ENCODE data around the gene EXT2. TPM values are rescaled to one million over a fixed set of nuclear protein-coding genes. Genes with fewer than 3 reads are reported as not detected.

EXT2 gene
- total RNA-seq, 1 experiment from 2014 or later: 42.8 TPM

DNA sequence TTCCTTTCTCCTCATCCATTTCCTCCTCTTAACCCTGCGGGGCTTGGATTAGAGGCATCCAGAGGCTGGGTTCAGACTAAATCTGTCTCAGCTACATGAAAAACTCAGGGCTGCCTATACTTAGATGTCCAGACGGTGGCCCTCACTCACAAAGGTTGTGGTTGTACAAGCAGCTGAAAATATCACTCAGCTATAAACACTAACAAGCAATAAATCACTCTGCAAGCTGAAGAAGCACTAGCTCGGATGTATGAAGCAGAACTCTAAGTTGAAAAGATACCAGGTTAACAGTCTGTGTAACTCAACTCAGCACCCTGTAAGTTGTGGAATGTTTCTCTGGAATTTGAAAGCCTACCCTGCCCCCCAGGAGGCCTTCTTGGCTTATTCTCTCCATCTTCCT, 82.9 kb downstream of the EXT2 start:
- RAD21 ChIA-PET (ENCODE audit: low non-redundant PET in 1 of 2, low total read pairs in 2 of 2, uncharacterized antibody in 2 of 2, unreplicated experiment in 2 of 2): no interaction called here
- ATAC-seq: no peak
- POLR2A ChIA-PET: no interaction called here

DNA sequence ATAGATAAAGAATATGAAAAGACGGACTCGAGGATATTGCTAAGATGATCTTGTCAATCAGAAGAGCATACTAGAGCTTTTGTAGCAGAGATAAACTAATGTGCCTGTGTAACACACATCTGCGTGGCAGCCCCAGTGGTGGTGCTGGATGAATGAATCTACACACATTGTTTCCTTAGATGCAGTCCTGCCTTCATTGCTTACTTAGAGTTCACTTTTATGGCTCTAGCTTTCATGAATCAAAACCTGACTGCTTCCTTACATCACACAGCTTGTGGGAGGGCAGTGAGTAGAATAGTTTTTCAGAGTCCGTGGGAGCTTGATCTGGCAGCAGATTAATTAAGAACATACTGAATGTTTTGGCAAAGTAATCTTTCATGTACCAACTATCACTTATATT, 83.7 kb downstream of the EXT2 start:
- Histone ChIP-seq H3K27me3 (ENCODE audit: insufficient read depth, low read length) (no peaks in the 10 kb centered on the region), H3K4me1 (ENCODE audit: control insufficient read depth in 1 of 2, insufficient read depth in 2 of 2, low read length in 2 of 2) (no peaks in the 10 kb centered on the region), H3K9ac (ENCODE audit: low read length) (no peak overlapping the region), H3K79me2 (ENCODE audit: insufficient read depth, low read length) (no peaks in the 10 kb centered on the region), H2AFZ (ENCODE audit: low read depth, low read length, poor library complexity, severe bottlenecking) (no peak overlapping the region), H3K9me2 (ENCODE audit: insufficient read depth) (no peaks in the 10 kb centered on the region), H3K27ac (ENCODE audit: low read depth, low read length) (no peak overlapping the region), H3K36me3 (ENCODE audit: control insufficient read depth in 1 of 2, insufficient read depth in 2 of 2, low read length in 2 of 2) (no peaks in the 10 kb centered on the region), H4K20me1 (ENCODE audit: insufficient read depth) (no peaks in the 10 kb centered on the region), H3K4me3 (replicated peaks in 1 of 2; ENCODE audit: low read depth in 1 of 2, low read length in 2 of 2) (no peak overlapping the region), H3K4me2 (ENCODE audit: low read length) (no peak overlapping the region), H3K9me3 (ENCODE audit: control insufficient read depth in 1 of 2, insufficient read depth in 1 of 2, low read depth in 1 of 2, low read length in 2 of 2) (no peaks in the 10 kb centered on the region)
- DNase-seq (ENCODE audit: low read depth, low spot score) (no peak), ATAC-seq (no peak)
- BruUV-seq (replicated peaks): no TSS peak
- ChIA-PET POLR2A (no interaction called here), RAD21 (ENCODE audit: low non-redundant PET in 1 of 2, low total read pairs in 2 of 2, uncharacterized antibody in 2 of 2, unreplicated experiment in 2 of 2) (no interaction called here), CTCF (no interaction called here)
- intact Hi-C loops (cut with micrococcal nuclease): no loop called here
- no peak for TF ChIP-seq FOSL1 (IDR thresholded peaks at IDR 0.05; ENCODE audit: low read depth)
- no peak for TF ChIP-seq EGR1 (IDR thresholded peaks at IDR 0.05; ENCODE audit: low read depth)
- TF ChIP-seq POLR2A (IDR thresholded peaks at IDR 0.05; ENCODE audit: borderline replicate concordance, extremely low read depth, insufficient read depth, insufficient read length): no peak
- TF ChIP-seq RAD21 (IDR thresholded peaks at IDR 0.05; ENCODE audit: low read depth): no peak
- no peak for TF ChIP-seq EZH2 (IDR thresholded peaks at IDR 0.05)
- no peak for TF ChIP-seq JUND (IDR thresholded peaks at IDR 0.05)
- TF ChIP-seq POLR2AphosphoS5 (IDR thresholded peaks at IDR 0.05; ENCODE audit: low read depth, low read length): no peak
- no peak for TF ChIP-seq CBX3 (IDR thresholded peaks at IDR 0.05; ENCODE audit: low read depth)
- TF ChIP-seq, protein P1, sequence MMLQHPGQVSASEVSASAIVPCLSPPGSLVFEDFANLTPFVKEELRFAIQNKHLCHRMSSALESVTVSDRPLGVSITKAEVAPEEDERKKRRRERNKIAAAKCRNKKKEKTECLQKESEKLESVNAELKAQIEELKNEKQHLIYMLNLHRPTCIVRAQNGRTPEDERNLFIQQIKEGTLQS (IDR thresholded peaks at IDR 0.05): no peak
- TF ChIP-seq CEBPB (IDR thresholded peaks at IDR 0.05; ENCODE audit: low read depth): no peak
- TF ChIP-seq YY1 (IDR thresholded peaks at IDR 0.05; ENCODE audit: extremely low read depth, insufficient replicate concordance, low read depth, low read length): no peak
- TF ChIP-seq, protein P2, sequence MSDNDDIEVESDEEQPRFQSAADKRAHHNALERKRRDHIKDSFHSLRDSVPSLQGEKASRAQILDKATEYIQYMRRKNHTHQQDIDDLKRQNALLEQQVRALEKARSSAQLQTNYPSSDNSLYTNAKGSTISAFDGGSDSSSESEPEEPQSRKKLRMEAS (IDR thresholded peaks at IDR 0.05): no peak
- TF ChIP-seq, protein P3, sequence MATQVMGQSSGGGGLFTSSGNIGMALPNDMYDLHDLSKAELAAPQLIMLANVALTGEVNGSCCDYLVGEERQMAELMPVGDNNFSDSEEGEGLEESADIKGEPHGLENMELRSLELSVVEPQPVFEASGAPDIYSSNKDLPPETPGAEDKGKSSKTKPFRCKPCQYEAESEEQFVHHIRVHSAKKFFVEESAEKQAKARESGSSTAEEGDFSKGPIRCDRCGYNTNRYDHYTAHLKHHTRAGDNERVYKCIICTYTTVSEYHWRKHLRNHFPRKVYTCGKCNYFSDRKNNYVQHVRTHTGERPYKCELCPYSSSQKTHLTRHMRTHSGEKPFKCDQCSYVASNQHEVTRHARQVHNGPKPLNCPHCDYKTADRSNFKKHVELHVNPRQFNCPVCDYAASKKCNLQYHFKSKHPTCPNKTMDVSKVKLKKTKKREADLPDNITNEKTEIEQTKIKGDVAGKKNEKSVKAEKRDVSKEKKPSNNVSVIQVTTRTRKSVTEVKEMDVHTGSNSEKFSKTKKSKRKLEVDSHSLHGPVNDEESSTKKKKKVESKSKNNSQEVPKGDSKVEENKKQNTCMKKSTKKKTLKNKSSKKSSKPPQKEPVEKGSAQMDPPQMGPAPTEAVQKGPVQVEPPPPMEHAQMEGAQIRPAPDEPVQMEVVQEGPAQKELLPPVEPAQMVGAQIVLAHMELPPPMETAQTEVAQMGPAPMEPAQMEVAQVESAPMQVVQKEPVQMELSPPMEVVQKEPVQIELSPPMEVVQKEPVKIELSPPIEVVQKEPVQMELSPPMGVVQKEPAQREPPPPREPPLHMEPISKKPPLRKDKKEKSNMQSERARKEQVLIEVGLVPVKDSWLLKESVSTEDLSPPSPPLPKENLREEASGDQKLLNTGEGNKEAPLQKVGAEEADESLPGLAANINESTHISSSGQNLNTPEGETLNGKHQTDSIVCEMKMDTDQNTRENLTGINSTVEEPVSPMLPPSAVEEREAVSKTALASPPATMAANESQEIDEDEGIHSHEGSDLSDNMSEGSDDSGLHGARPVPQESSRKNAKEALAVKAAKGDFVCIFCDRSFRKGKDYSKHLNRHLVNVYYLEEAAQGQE (IDR thresholded peaks at IDR 0.05; ENCODE audit: low read depth): no peak
- no peak for TF ChIP-seq SP1 (IDR thresholded peaks at IDR 0.05; ENCODE audit: low read depth)

More for the DNA sequence above, 82.9 kb downstream of the EXT2 start:
- intact Hi-C loops (cut with micrococcal nuclease): no loop called here
- Histone ChIP-seq H3K79me2 (ENCODE audit: insufficient read depth, low read length) (no peaks in the 10 kb centered on the region), H3K9me2 (ENCODE audit: insufficient read depth) (no peaks in the 10 kb centered on the region), H3K9ac (ENCODE audit: low read length) (no peak overlapping the region), H4K20me1 (ENCODE audit: insufficient read depth) (no peaks in the 10 kb centered on the region), H3K4me2 (ENCODE audit: low read length) (no peak overlapping the region), H3K4me1 (ENCODE audit: control insufficient read depth in 1 of 2, insufficient read depth in 2 of 2, low read length in 2 of 2) (no peaks in the 10 kb centered on the region), H3K27me3 (ENCODE audit: insufficient read depth, low read length) (no peaks in the 10 kb centered on the region), H3K9me3 (ENCODE audit: control insufficient read depth in 1 of 2, insufficient read depth in 1 of 2, low read depth in 1 of 2, low read length in 2 of 2) (no peaks in the 10 kb centered on the region), H3K4me3 (replicated peaks in 1 of 2; ENCODE audit: low read depth in 1 of 2, low read length in 2 of 2) (no peak overlapping the region), H3K36me3 (ENCODE audit: control insufficient read depth in 1 of 2, insufficient read depth in 2 of 2, low read length in 2 of 2) (no peaks in the 10 kb centered on the region), H3K27ac (ENCODE audit: low read depth, low read length) (no peak overlapping the region), H2AFZ (ENCODE audit: low read depth, low read length, poor library complexity, severe bottlenecking) (no peak overlapping the region)
- TF ChIP-seq TCF7L2 (IDR thresholded peaks at IDR 0.05; ENCODE audit: borderline replicate concordance, extremely low read depth, insufficient read depth, insufficient read length): no peak
- no peak for TF ChIP-seq SP1 (IDR thresholded peaks at IDR 0.05; ENCODE audit: low read depth)
- TF ChIP-seq ZNF274 (IDR thresholded peaks at IDR 0.05; ENCODE audit: low read depth, low read length): no peak
- TF ChIP-seq EZH2 (IDR thresholded peaks at IDR 0.05): no peak
- no peak for TF ChIP-seq YY1 (IDR thresholded peaks at IDR 0.05; ENCODE audit: extremely low read depth, insufficient replicate concordance, low read depth, low read length)
- TF ChIP-seq SRF (IDR thresholded peaks at IDR 0.05; ENCODE audit: low read depth): no peak
- TF ChIP-seq POLR2AphosphoS5 (IDR thresholded peaks at IDR 0.05; ENCODE audit: low read depth, low read length): no peak
- TF ChIP-seq RAD21 (IDR thresholded peaks at IDR 0.05; ENCODE audit: low read depth): no peak
- no peak for TF ChIP-seq CEBPB (IDR thresholded peaks at IDR 0.05; ENCODE audit: low read depth)
- no peak for TF ChIP-seq JUND (IDR thresholded peaks at IDR 0.05)
- no peak for TF ChIP-seq FOSL1 (IDR thresholded peaks at IDR 0.05; ENCODE audit: low read depth)
- CTCF ChIA-PET: no interaction called here
- no TSS peak for BruUV-seq (replicated peaks)
- DNase-seq (ENCODE audit: low read depth, low spot score): no peak
